Aorta (tissue), 5 donors: ENCODE results near the gene MMP25. TPM values are rescaled to one million over a fixed set of nuclear protein-coding genes. Genes with fewer than 3 reads are reported as not detected.
"Not testable (repeated sequence)": the region's sequence is repeated elsewhere in the genome, so short reads cannot be mapped to it uniquely, and the experiment has no call there.

Experiments used
- ATAC-seq: fragments of 200-7000 bp; cut with Tn5 transposase; one replicate; pipeline ENCODE4 v1.9.1; 2022; ENCODE audit warnings: moderate library complexity; ENCODE audit not compliant: low FRiP score
- DNase-seq, 2 donors: peaks; one replicate each; pipeline ENCODE4 v3.0.0-alpha.2; 2020
- H3K27ac ChIP-seq, 2 donors: one replicate each; pipeline ENCODE4 v1.5.1; 2013; ENCODE audit warnings: low read length in 2 of 2, mild to moderate bottlenecking in 2 of 2, moderate library complexity in 2 of 2, control low read depth in 1 of 2, inconsistent platforms in 1 of 2, low read depth in 1 of 2
- H3K27me3 ChIP-seq, 2 donors: one replicate each; pipeline ENCODE4 v1.6.1; 2013; ENCODE audit warnings: control low read depth in 1 of 2, low read length in 1 of 2, mild to moderate bottlenecking in 1 of 2, moderate library complexity in 1 of 2; ENCODE audit not compliant: insufficient read depth in 2 of 2, control insufficient read depth in 1 of 2
- H3K36me3 ChIP-seq, 2 donors: one replicate each; pipeline ENCODE4 v1.6.1; 2013; ENCODE audit warnings: control low read depth in 1 of 2, low read length in 1 of 2, mild to moderate bottlenecking in 1 of 2; ENCODE audit not compliant: insufficient read depth in 2 of 2, control insufficient read depth in 1 of 2
- H3K4me1 ChIP-seq, 2 donors: one replicate each; pipeline ENCODE4 v1.6.1; 2013; ENCODE audit warnings: low read length in 2 of 2, control low read depth in 1 of 2, mild to moderate bottlenecking in 1 of 2, moderate library complexity in 1 of 2; ENCODE audit not compliant: insufficient read depth in 2 of 2, control insufficient read depth in 1 of 2
- H3K4me3 ChIP-seq, 2 donors: one replicate each; pipeline ENCODE4 v1.5.1; 2013; ENCODE audit warnings: low read length in 2 of 2, control low read depth in 1 of 2, mild to moderate bottlenecking in 1 of 2
- H3K9me3 ChIP-seq: one replicate; pipeline ENCODE4 v1.6.1; 2013; ENCODE audit warnings: mild to moderate bottlenecking, low read length; ENCODE audit not compliant: control insufficient read depth
- WGBS, 2 donors: extraction: QIAGEN DNeasy Blood & Tissue Kit; methylation state at CpG; one replicate each; pipeline ENCODE4 v1.1.7; 2013; 5-methylcytosine and 5-hydroxymethylcytosine counted together
- intact Hi-C, 2 donors: fragments of 100-400 bp; cut with DNase I; formaldehyde crosslinking; loops; one replicate each; pipeline versions ENCODE4 v1.14.2 to v1.15.0; 2022
- polyA plus RNA-seq, 2 donors: library from polyadenylated mRNA; stranded (reverse); fragments of 200-250 nt; gene quantifications; one replicate each; pipeline ENCODE4 v1.2.3, GENCODE V29; 2013
- total RNA-seq, 2 donors: library from RNA; stranded (reverse); fragmentation: NEBNext Ultra II Directional; extraction: Animal tissue kit (Norgen Biotek cat#: 25700); gene quantifications; one replicate each; pipeline ENCODE4 v1.2.1, GENCODE V29; 2021
- donor health status: healthy with polysubstance abuse.
- donor health status: Bipolar disorder and iron deficiency.
- donor health status: DM: no; HTN: no; CAD: no.
- donor health status: DM: no; HTN: no; CAD: no.
- donor health status: DM: yes; HTN: yes; CAD: no.

The MMP25 gene
- total and polyA plus RNA-seq, 4 donors, result 0.36 to 11.4 (median 2.0) TPM

DNA sequence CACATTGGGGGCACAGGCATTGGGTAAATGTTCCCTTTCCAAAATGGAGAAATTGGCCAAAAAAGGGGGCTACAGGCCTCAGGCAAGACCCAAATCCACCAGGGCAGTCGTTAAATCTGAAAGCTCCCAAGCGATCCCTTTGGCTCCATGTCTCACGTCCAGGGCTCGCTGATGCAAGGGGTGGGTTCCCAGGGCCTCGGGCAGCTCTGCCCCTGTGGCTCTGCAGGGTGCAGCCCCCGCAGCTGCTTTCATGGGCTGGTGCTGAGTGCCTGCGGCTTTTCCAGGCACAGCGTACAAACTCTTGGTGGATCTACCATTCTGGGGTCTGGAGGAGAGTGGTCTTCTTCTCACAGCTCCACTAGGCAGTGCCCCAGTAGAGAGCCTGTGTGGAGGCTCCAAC, 37.0 kb downstream of the MMP25 start:
- H3K27ac ChIP-seq, H3K4me3 ChIP-seq, H3K9me3 ChIP-seq, H3K27me3 ChIP-seq, intact Hi-C loops, DNase-seq, ATAC-seq, H3K36me3 ChIP-seq, H3K4me1 ChIP-seq: not testable (repeated sequence)
- WGBS, 2 donors, result 84 to 91% methylated on average over 8 of the region's 8 CpGs

DNA sequence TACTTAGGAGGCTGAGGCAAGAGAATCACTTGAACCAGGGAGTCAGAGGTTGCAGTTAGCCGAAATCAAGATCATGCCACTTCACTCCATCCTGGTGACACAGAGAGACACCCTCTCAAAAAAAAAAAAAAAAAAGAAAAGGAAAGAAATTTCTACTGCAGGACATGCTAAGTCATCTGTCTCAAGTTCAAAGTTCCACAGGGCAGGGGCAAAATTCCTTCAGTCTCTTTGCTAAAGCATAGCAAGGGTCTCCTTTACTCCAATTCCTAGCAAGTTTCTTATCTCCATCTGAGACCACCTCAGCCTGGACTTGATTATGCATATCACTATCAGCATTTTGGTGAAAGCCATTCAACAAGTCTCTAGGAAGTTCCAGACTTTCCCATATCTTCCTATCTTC, 38.1 kb downstream of the MMP25 start:
- intact Hi-C loops, result no loop called here
- no peak for ATAC-seq

DNA sequence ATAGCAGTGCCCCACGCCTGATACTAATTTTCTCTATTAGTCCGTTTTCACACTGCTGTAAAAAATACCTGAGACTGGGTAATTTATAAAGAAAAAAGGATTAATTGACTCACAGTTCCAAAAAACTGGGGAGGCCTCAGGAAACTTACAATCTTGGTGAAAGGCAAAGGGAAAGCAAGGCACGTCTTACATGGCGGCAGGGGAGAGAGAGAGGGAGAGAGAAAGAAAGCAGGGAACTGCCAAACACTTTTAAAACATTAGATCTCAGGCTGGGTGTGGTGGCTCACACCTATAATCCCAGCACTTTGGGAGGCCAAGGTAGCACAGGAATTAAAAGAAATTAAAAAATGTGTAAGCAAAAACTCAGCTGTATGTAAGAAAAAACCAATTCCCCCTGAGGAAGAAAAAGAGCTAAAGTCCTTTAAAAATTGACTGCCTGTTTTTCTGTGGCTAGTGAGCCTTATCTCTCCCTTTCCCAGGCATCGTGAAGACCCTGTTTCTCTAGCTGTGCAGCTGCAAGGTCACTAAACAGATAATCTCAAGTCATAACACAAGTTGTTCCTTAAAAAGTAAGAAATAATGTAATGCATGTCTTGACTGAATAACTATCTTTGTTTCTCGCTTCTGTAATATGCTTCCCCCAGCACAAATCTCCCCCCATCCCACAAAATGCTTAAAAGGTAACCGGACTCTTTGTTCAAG, 38.8 kb downstream of the MMP25 start:
- no peak overlapping the region for H3K27ac ChIP-seq
- H3K4me1 ChIP-seq, result no peaks in the 10 kb centered on the region
- no peak overlapping the region for H3K4me3 ChIP-seq
- ATAC-seq, result no peak
- H3K36me3 ChIP-seq, result no peaks in the 10 kb centered on the region
- 79 to 83% methylated on average over 7 of the region's 7 CpGs for WGBS, 2 donors
- H3K9me3 ChIP-seq, result no peaks in the 10 kb centered on the region
- no peaks in the 10 kb centered on the region for H3K27me3 ChIP-seq
- intact Hi-C loops, result no loop called here
- no peak for DNase-seq

More for the DNA sequence above, 38.1 kb downstream of the MMP25 start:
- Histone ChIP-seq H3K27ac (no peak overlapping the region), H3K4me3 (no peak overlapping the region), H3K9me3 (no peaks in the 10 kb centered on the region), H3K4me1 (no peaks in the 10 kb centered on the region), H3K27me3 (no peaks in the 10 kb centered on the region), H3K36me3 (no peaks in the 10 kb centered on the region)
- DNase-seq, result no peak
- 87 to 89% methylated on average over 1 of the region's 1 CpG for WGBS, 2 donors

DNA sequence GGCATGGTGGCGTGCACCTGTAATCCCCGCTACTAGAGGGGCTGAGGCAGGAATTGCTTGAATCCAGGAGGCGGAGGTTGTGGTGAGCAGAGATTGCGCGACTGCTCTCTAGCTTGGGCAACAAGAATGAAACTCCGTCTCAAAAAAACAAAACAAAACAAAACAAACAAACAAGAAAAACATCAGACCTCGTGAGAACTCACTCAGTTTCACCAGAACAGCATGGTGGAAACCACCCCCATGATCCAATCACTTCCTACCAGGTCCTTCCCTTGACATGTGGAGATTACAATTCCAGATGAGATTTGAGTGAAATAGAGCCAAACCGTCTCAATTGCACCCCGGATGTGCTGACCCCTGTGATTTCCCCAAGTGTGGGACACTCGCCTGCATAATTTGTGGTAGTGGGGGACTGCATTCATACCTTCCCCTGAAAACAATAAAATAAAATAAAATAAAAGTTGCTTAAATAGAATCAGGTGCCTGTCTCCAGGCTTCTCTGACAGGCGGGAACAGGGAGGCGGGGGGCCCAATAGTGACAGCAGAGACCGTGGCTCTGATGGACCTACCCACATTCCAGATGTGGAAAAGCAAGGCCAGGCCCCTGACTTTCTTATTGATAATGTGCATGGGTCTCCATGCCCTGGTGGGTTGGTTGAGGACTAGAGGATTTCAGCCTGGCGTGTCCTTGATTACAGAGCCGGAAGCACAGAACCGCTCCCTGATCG, 39.7 kb downstream of the MMP25 start:
- intact Hi-C loops, result no loop called here
- no peaks in the 10 kb centered on the region for H3K4me1 ChIP-seq
- no peaks in the 10 kb centered on the region for H3K27me3 ChIP-seq
- WGBS, 2 donors, result 88 to 89% methylated on average over 17 of the region's 17 CpGs
- no peaks in the 10 kb centered on the region for H3K9me3 ChIP-seq
- no peak overlapping the region for H3K4me3 ChIP-seq
- no peak for DNase-seq
- H3K27ac ChIP-seq, result no peak overlapping the region
- no peaks in the 10 kb centered on the region for H3K36me3 ChIP-seq
- no peak for ATAC-seq

DNA sequence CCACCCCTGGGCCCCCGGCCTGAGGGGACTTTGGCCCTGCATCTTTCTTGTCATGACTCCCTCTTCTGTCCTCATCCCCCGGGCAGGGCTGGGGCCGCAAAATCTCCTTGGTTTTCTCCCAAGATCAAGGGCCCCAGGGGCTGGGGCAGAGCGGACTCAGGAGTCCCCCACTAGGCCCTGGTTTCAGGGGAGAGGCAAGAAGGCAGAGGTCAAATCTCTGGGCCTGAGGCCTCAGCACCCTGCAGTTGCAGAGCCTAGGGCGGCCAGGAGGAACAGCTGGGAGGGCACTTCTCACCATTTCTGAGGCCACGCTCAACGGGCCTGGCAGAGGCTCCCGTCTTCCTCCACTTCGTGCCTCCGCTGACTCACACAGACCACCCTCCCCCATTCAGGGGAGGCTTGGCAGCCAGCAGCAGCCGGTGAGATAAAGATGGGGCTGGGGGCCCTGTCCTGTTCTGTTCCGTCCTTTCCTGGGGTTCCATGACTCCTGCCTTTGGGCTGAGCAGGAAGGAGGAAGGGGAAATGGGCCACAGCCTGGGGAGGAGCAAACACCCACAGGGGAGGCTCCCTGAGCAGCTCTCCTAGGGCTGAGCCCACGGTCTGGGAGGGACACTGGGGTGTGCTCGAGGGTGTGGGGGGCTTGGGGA, 40.4 kb downstream of the MMP25 start:
- intact Hi-C loops, result no loop called here
- WGBS, 2 donors, result 82 to 83% methylated on average over 14 of the region's 14 CpGs

DNA sequence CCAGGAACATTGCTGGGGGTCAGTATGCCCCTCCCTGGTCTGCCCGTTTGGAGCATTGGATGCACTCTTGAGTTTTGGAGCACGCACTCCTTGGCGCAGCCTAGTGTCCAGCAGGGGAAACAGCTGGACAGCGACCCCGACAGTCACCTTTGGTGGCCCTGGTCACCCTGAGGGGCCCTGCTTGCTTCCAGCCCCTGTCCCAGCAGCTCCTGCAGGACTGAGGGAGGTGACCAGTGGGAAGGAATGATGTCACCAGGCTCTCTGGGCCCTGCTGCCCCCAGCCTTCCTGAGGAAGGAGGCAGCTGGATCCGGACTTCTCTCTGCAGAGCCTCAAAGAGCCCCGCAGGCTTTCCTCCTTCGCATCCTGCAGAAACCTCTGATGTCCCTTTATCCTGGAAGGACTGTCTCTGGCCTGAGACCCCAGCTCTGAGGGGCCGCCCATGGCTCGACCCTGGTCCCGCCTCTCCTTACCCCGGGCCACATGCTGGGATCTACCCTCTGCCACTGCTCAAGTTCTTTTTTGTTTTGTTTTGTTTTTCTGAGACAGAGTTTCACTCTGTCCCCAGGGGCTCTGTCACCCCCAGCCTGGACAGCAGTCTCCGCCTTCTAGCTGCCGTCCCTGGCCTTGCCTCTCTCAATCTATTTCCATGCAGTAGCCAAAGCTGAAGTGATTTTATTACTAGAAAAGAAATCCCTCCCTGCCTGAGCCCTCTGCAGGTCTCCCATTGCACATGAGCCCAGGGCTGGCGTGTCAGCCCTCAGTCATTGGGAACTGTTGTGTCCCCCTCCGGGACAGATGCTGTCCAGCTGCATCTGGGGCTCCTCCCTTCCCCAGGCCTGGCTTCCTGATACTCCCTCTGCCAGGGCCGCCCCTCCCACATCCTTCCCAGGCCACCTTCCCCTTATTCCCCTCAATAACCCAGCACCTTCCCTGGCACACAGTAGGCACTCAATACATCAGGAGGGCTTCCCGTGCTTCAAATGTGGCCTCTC, 41.2 kb downstream of the MMP25 start:
- no peak overlapping the region for H3K27ac ChIP-seq
- intact Hi-C loops, result no loop called here
- no peak for DNase-seq
- ATAC-seq, result peak; percentile 42
- no peak overlapping the region for H3K4me3 ChIP-seq
- 63 to 64% methylated on average over 18 of the region's 18 CpGs for WGBS, 2 donors
- no peaks in the 10 kb centered on the region for H3K4me1 ChIP-seq
- no peaks in the 10 kb centered on the region for H3K36me3 ChIP-seq
- no peaks in the 10 kb centered on the region for H3K27me3 ChIP-seq
- H3K9me3 ChIP-seq, result no peaks in the 10 kb centered on the region

More for the DNA sequence above, 40.4 kb downstream of the MMP25 start:
- no peak overlapping the region for H3K4me3 ChIP-seq
- no peaks in the 10 kb centered on the region for H3K36me3 ChIP-seq
- no peaks in the 10 kb centered on the region for H3K9me3 ChIP-seq
- ATAC-seq (peak; percentile 53), DNase-seq (no peak)
- H3K4me1 ChIP-seq, result no peaks in the 10 kb centered on the region
- H3K27ac ChIP-seq, result no peak overlapping the region
- H3K27me3 ChIP-seq, result no peaks in the 10 kb centered on the region

DNA sequence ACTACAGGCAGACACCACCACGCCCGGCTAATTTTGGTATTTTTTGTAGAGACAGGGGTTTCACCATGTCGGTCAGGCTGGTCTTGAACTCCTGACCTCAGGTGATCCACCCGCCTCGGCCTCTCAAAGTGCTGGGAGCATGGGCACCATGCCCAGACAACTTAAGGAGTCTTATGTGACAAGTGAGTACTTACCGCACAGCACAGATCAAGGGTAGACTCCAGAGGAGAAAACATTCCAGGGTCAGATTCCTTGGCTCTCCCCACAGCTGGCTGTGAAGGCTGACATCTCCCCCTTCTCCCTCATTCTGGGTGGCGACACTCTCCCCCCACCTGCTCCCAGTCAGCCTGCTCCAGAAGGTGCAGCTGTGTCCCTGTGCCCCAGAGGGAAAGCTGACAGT, 42.1 kb downstream of the MMP25 start:
- no peaks in the 10 kb centered on the region for H3K4me1 ChIP-seq
- H3K27ac ChIP-seq, result no peak overlapping the region
- intact Hi-C loops, result no loop called here
- H3K4me3 ChIP-seq, result no peak overlapping the region
- no peaks in the 10 kb centered on the region for H3K9me3 ChIP-seq
- DNase-seq, result no peak
- H3K27me3 ChIP-seq, result no peaks in the 10 kb centered on the region
- ATAC-seq, result no peak
- WGBS, 2 donors, result 69 to 72% methylated on average over 7 of the region's 7 CpGs
- H3K36me3 ChIP-seq, result no peaks in the 10 kb centered on the region
